Measurements from ENCODE around the gene NUMB. TPM values are rescaled to one million over a fixed set of nuclear protein-coding genes. Genes with fewer than 3 reads are reported as not detected.

Gene NUMB
- total and polyA plus RNA-seq, 2 donors (not counting 3 experiments of a cell fraction or from before 2014, with no cell fraction given) = 128 to 164 TPM

- peak; percentile 61 for DNase-seq (ENCODE audit: low read depth, low spot score)
- ChIA-PET CTCF (interaction anchor here (1.2 to 1.8 kb wide), 2 partner anchors 30 to 31 kb away, joined by 6 to 7 read pairs; no protein-coding TSS in a partner anchor), POLR2A (no interaction called here)
- Histone ChIP-seq H3K9ac (replicated peaks; ENCODE audit: extremely low read depth, insufficient read depth, low read length) (no peak overlapping the region), H2AFZ (ENCODE audit: low read depth, low read length) (peak overlapping the region; percentile 11), H3K27me3 (ENCODE audit: control insufficient read depth in 2 of 2, insufficient read depth in 2 of 2, low read length in 2 of 2) (peaks cover 5 to 6% of the 10 kb centered on the region in 2 experiments), H3K36me3 (ENCODE audit: control insufficient read depth in 2 of 2, extremely low read depth in 1 of 2, insufficient read depth in 2 of 2, low read length in 2 of 2) (no peaks in the 10 kb centered on the region), H3K27ac (ENCODE audit: insufficient read depth, low read depth, low read length) (no peak overlapping the region), H3K4me3 (replicated peaks in 1 of 3; ENCODE audit: insufficient read depth in 1 of 3, low read depth in 1 of 3, low read length in 3 of 3) (peak overlapping the region in 2 of 3 experiments; percentile 0 to 25), H4K20me1 (replicated peaks; ENCODE audit: control insufficient read depth, extremely low read depth, insufficient read depth, low read length) (no peaks in the 10 kb centered on the region), H3K9me1 (replicated peaks; ENCODE audit: control insufficient read depth, extremely low read depth, insufficient read depth, low read length) (no peaks in the 10 kb centered on the region), H3K9me3 (replicated peaks; ENCODE audit: control insufficient read depth, insufficient read depth, low read length) (no peaks in the 10 kb centered on the region), H3K79me2 (ENCODE audit: control insufficient read depth, insufficient read depth, low read length) (no peaks in the 10 kb centered on the region), H3K4me1 (ENCODE audit: control insufficient read depth, extremely low read depth, insufficient read depth, low read length) (peaks cover 21% of the 10 kb centered on the region), H3K4me2 (ENCODE audit: insufficient read depth, low read length) (peak overlapping the region; percentile 23)
- TF ChIP-seq MYC (IDR thresholded peaks at IDR 0.05; ENCODE audit: low read depth, low read length) (no peak), EZH2 (IDR thresholded peaks at IDR 0.05; ENCODE audit: borderline replicate concordance, low read depth, low read length, severe bottlenecking) (peak; percentile 57), GATA2 (IDR thresholded peaks at IDR 0.05; ENCODE audit: insufficient read depth, insufficient read length, low read depth, low read length) (no peak), CTCF (IDR thresholded peaks at IDR 0.05; ENCODE audit: extremely low read depth in 1 of 2, insufficient read depth in 1 of 2, low read depth in 1 of 2, low read length in 2 of 2) (peak in 1 of 2 donors; percentile 3)
- FAIRE-seq = peak; percentile 85
- dilution Hi-C loops (cut with MboI; ENCODE audit: extremely low pct_ligation_motif_present, low sequenced_read_pairs) = no loop called here
- intact Hi-C loops (cut with micrococcal nuclease) = no loop called here
- BruUV-seq (replicated peaks) = no TSS peak
These were observed 218.7 kb downstream of the NUMB start for GRCh38 chr14:73239393-73240241.

All from endothelial cell of umbilical vein (primary cell).